ENCODE measurements around the gene GALNT5. TPM values are rescaled to one million over a fixed set of nuclear protein-coding genes. Genes with fewer than 3 reads are reported as not detected.
A peak's percentile ranks its signal among the peaks of the same experiment; 100 is the strongest.

The GALNT5 gene
- total and polyA plus RNA-seq, 4 donors: 0.08 to 7.6 (median 1.3) TPM

- no peaks in the 10 kb centered on the region for H3K4me1 ChIP-seq (ENCODE audit: control insufficient read depth, insufficient read depth, low read length)
- no peaks in the 10 kb centered on the region for H3K9me3 ChIP-seq (ENCODE audit: control insufficient read depth, insufficient read depth, low read length)
- no peak overlapping the region for H3K4me3 ChIP-seq (ENCODE audit: low read depth, low read length)
- WGBS (ENCODE audit: insufficient coverage): no CpG with 5 or more reads among the region's 2 CpGs
- no peak for DNase-seq (ENCODE audit: low read depth in 4 of 6, low spot score in 6 of 6)
- H3K36me3 ChIP-seq (ENCODE audit: control insufficient read depth, insufficient read depth, low read length): no peaks in the 10 kb centered on the region
- H3K27ac ChIP-seq (ENCODE audit: low read depth, low read length): no peak overlapping the region
- no peaks in the 10 kb centered on the region for H3K27me3 ChIP-seq (ENCODE audit: control insufficient read depth, insufficient read depth, low read length)
Observed at GRCh38 chr2:157303612-157304011, 46.1 kb downstream of the GALNT5 start.

- peak in 2 of 6 donors; percentile 57 for DNase-seq (ENCODE audit: low read depth in 4 of 6, low spot score in 6 of 6)
Observed at GRCh38 chr2:157304811-157305722, 47.6 kb downstream of the GALNT5 start.

GRCh38 chr2:157305723-157306110, 48.2 kb downstream of the GALNT5 start:
- H3K27me3 ChIP-seq (ENCODE audit: control insufficient read depth, insufficient read depth, low read length): no peaks in the 10 kb centered on the region
- WGBS (ENCODE audit: insufficient coverage): 100% methylated on average over 2 of the region's 4 CpGs
- no peak overlapping the region for H3K27ac ChIP-seq (ENCODE audit: low read depth, low read length)

More at GRCh38 chr2:157304811-157305722, 47.6 kb downstream of the GALNT5 start:
- no peaks in the 10 kb centered on the region for H3K4me1 ChIP-seq (ENCODE audit: control insufficient read depth, insufficient read depth, low read length)
- H3K27ac ChIP-seq (ENCODE audit: low read depth, low read length): no peak overlapping the region
- H3K27me3 ChIP-seq (ENCODE audit: control insufficient read depth, insufficient read depth, low read length): no peaks in the 10 kb centered on the region
- 71% methylated on average over 1 of the region's 3 CpGs for WGBS (ENCODE audit: insufficient coverage)
- no peak overlapping the region for H3K4me3 ChIP-seq (ENCODE audit: low read depth, low read length)
- no peaks in the 10 kb centered on the region for H3K36me3 ChIP-seq (ENCODE audit: control insufficient read depth, insufficient read depth, low read length)
- no peaks in the 10 kb centered on the region for H3K9me3 ChIP-seq (ENCODE audit: control insufficient read depth, insufficient read depth, low read length)

GRCh38 chr2:157307021-157307420, 49.5 kb downstream of the GALNT5 start:
- Histone ChIP-seq H3K4me1 (ENCODE audit: control insufficient read depth, insufficient read depth, low read length) (no peaks in the 10 kb centered on the region), H3K27ac (ENCODE audit: low read depth, low read length) (no peak overlapping the region), H3K36me3 (ENCODE audit: control insufficient read depth, insufficient read depth, low read length) (no peaks in the 10 kb centered on the region), H3K9me3 (ENCODE audit: control insufficient read depth, insufficient read depth, low read length) (no peaks in the 10 kb centered on the region), H3K27me3 (ENCODE audit: control insufficient read depth, insufficient read depth, low read length) (no peaks in the 10 kb centered on the region), H3K4me3 (ENCODE audit: low read depth, low read length) (no peak overlapping the region)
- DNase-seq (ENCODE audit: low read depth in 4 of 6, low spot score in 6 of 6): no peak
- no CpG with 5 or more reads among the region's 1 CpG for WGBS (ENCODE audit: insufficient coverage)

More at GRCh38 chr2:157305723-157306110, 48.2 kb downstream of the GALNT5 start:
- no peaks in the 10 kb centered on the region for H3K36me3 ChIP-seq (ENCODE audit: control insufficient read depth, insufficient read depth, low read length)
- no peaks in the 10 kb centered on the region for H3K4me1 ChIP-seq (ENCODE audit: control insufficient read depth, insufficient read depth, low read length)
- DNase-seq (ENCODE audit: low read depth in 4 of 6, low spot score in 6 of 6): no peak
- H3K4me3 ChIP-seq (ENCODE audit: low read depth, low read length): no peak overlapping the region
- H3K9me3 ChIP-seq (ENCODE audit: control insufficient read depth, insufficient read depth, low read length): no peaks in the 10 kb centered on the region

GRCh38 chr2:157309878-157310277, 52.4 kb downstream of the GALNT5 start:
- Histone ChIP-seq H3K27ac (ENCODE audit: low read depth, low read length) (no peak overlapping the region), H3K4me3 (ENCODE audit: low read depth, low read length) (no peak overlapping the region), H3K9me3 (ENCODE audit: control insufficient read depth, insufficient read depth, low read length) (no peaks in the 10 kb centered on the region), H3K27me3 (ENCODE audit: control insufficient read depth, insufficient read depth, low read length) (no peaks in the 10 kb centered on the region), H3K36me3 (ENCODE audit: control insufficient read depth, insufficient read depth, low read length) (no peaks in the 10 kb centered on the region), H3K4me1 (ENCODE audit: control insufficient read depth, insufficient read depth, low read length) (no peaks in the 10 kb centered on the region)
- no CpG with 5 or more reads among the region's 2 CpGs for WGBS (ENCODE audit: insufficient coverage)
- no peak for DNase-seq (ENCODE audit: low read depth in 4 of 6, low spot score in 6 of 6)

GRCh38 chr2:157311706-157312105, 54.2 kb downstream of the GALNT5 start:
- Histone ChIP-seq H3K27ac (ENCODE audit: low read depth, low read length) (no peak overlapping the region), H3K4me3 (ENCODE audit: low read depth, low read length) (no peak overlapping the region), H3K9me3 (ENCODE audit: control insufficient read depth, insufficient read depth, low read length) (no peaks in the 10 kb centered on the region), H3K27me3 (ENCODE audit: control insufficient read depth, insufficient read depth, low read length) (no peaks in the 10 kb centered on the region), H3K4me1 (ENCODE audit: control insufficient read depth, insufficient read depth, low read length) (no peaks in the 10 kb centered on the region), H3K36me3 (ENCODE audit: control insufficient read depth, insufficient read depth, low read length) (no peaks in the 10 kb centered on the region)
- WGBS (ENCODE audit: insufficient coverage): no CpG with 5 or more reads among the region's 1 CpG
- DNase-seq (ENCODE audit: low read depth in 4 of 6, low spot score in 6 of 6): no peak

GRCh38 chr2:157312866-157313486, 55.5 kb downstream of the GALNT5 start:
- Histone ChIP-seq H3K36me3 (ENCODE audit: control insufficient read depth, insufficient read depth, low read length) (no peaks in the 10 kb centered on the region), H3K4me3 (ENCODE audit: low read depth, low read length) (no peak overlapping the region), H3K9me3 (ENCODE audit: control insufficient read depth, insufficient read depth, low read length) (no peaks in the 10 kb centered on the region), H3K27ac (ENCODE audit: low read depth, low read length) (no peak overlapping the region), H3K27me3 (ENCODE audit: control insufficient read depth, insufficient read depth, low read length) (no peaks in the 10 kb centered on the region), H3K4me1 (ENCODE audit: control insufficient read depth, insufficient read depth, low read length) (no peaks in the 10 kb centered on the region)
- DNase-seq (ENCODE audit: low read depth in 4 of 6, low spot score in 6 of 6): no peak
- WGBS (ENCODE audit: insufficient coverage): no CpG with 5 or more reads among the region's 1 CpG

GRCh38 chr2:157315901-157316300, 58.4 kb downstream of the GALNT5 start:
- no peaks in the 10 kb centered on the region for H3K27me3 ChIP-seq (ENCODE audit: control insufficient read depth, insufficient read depth, low read length)
- H3K9me3 ChIP-seq (ENCODE audit: control insufficient read depth, insufficient read depth, low read length): no peaks in the 10 kb centered on the region
- no peaks in the 10 kb centered on the region for H3K4me1 ChIP-seq (ENCODE audit: control insufficient read depth, insufficient read depth, low read length)
- no peak overlapping the region for H3K27ac ChIP-seq (ENCODE audit: low read depth, low read length)
- H3K36me3 ChIP-seq (ENCODE audit: control insufficient read depth, insufficient read depth, low read length): no peaks in the 10 kb centered on the region
- no peak overlapping the region for H3K4me3 ChIP-seq (ENCODE audit: low read depth, low read length)
- DNase-seq (ENCODE audit: low read depth in 4 of 6, low spot score in 6 of 6): no peak
- WGBS (ENCODE audit: insufficient coverage): 100% methylated on average over 1 of the region's 4 CpGs

- H3K27ac ChIP-seq (ENCODE audit: low read depth, low read length): no peak overlapping the region
- H3K4me3 ChIP-seq (ENCODE audit: low read depth, low read length): no peak overlapping the region
- H3K36me3 ChIP-seq (ENCODE audit: control insufficient read depth, insufficient read depth, low read length): no peaks in the 10 kb centered on the region
- H3K27me3 ChIP-seq (ENCODE audit: control insufficient read depth, insufficient read depth, low read length): no peaks in the 10 kb centered on the region
- H3K4me1 ChIP-seq (ENCODE audit: control insufficient read depth, insufficient read depth, low read length): no peaks in the 10 kb centered on the region
- H3K9me3 ChIP-seq (ENCODE audit: control insufficient read depth, insufficient read depth, low read length): no peaks in the 10 kb centered on the region
- DNase-seq (ENCODE audit: low read depth in 4 of 6, low spot score in 6 of 6): no peak
- WGBS (ENCODE audit: insufficient coverage): 100% methylated on average over 1 of the region's 2 CpGs
Observed at GRCh38 chr2:157318884-157319283, 61.4 kb downstream of the GALNT5 start.

GRCh38 chr2:157319795-157320194, 62.3 kb downstream of the GALNT5 start:
- Histone ChIP-seq H3K27me3 (ENCODE audit: control insufficient read depth, insufficient read depth, low read length) (no peaks in the 10 kb centered on the region), H3K9me3 (ENCODE audit: control insufficient read depth, insufficient read depth, low read length) (no peaks in the 10 kb centered on the region), H3K4me1 (ENCODE audit: control insufficient read depth, insufficient read depth, low read length) (no peaks in the 10 kb centered on the region), H3K27ac (ENCODE audit: low read depth, low read length) (no peak overlapping the region), H3K36me3 (ENCODE audit: control insufficient read depth, insufficient read depth, low read length) (no peaks in the 10 kb centered on the region), H3K4me3 (ENCODE audit: low read depth, low read length) (no peak overlapping the region)
- DNase-seq (ENCODE audit: low read depth in 4 of 6, low spot score in 6 of 6): no peak
- no CpG with 5 or more reads among the region's 2 CpGs for WGBS (ENCODE audit: insufficient coverage)
